Lung microvascular endothelial cell (primary cell): Measurements from ENCODE around the gene SCN4A. TPM values are rescaled to one million over a fixed set of nuclear protein-coding genes. Genes with fewer than 3 reads are reported as not detected.
A peak's percentile ranks its signal among the peaks of the same experiment; 100 is the strongest.

ENCODE experiments used
- DNase-seq, 2 donors: peaks; one replicate each; pipeline versions ENCODE4 v3.0.0 to v3.0.0-alpha.2; 2010; ENCODE audit warnings: low read depth in 2 of 2
- total RNA-seq: library from RNA; depleted of rRNA; stranded (reverse); fragments of >200 nt; gene quantifications from 2 replicates; pipeline ENCODE4 v1.2.1, GENCODE V29; 2014

SCN4A gene
- total RNA-seq, 1 donor from 2014 or later = not detected

- no peak for DNase-seq
These were observed 30.2 kb upstream of the SCN4A start for GRCh38 chr17:64002658-64003525.

GRCh38 chr17:64001763-64002529, 29.2 kb upstream of the SCN4A start:
- DNase-seq = peak in 1 of 2 donors; percentile 83

GRCh38 chr17:64001091-64001579, 28.4 kb upstream of the SCN4A start:
- DNase-seq = no peak

GRCh38 chr17:63999680-64000531, 27.2 kb upstream of the SCN4A start:
- no peak for DNase-seq

DNA sequence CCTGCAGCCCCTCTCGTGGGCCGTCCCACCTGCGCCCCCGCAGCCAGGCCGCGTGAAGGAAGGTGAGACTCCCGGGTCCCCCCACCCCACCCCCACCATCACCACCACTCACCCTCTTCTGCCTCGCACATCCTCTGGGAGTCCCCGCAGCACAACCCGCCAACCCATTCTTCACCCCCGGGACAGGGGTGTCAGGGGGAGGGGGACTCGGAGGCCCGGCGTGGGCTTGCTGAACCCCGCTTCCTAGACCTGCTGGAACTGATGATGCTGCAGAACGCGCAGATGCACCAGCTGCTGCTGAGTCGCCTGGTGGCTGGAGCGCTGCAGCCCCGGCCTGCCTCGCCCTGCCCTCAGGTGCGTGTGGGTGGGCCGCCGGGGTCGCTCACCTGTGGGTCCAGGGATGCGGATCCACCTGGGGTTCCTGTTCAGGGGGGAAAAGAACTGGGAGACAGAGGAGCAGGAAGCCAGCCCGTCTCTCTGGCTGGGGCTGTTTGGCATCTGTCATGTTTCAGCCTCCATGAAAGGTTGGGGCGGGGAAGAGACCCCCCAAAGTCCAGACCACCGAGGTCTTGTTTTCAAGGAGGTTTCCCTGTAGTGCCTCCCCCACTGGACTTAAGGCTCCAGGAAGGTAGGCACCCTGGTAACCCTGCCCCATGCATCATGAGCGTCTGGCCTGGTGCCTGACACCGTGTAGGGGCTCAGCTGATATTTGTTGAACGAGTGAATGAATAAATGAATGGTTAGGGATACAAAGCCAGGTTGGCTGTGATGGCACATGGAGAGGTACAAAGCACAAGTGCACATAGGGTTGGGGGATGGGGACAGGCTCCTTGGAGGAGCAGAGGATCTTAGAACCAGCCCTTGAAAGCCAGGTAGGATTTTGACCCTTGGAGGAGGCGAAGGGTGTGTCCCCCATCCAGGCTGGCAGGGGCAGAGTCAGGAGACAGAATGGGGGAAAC, 26.3 kb upstream of the SCN4A start:
- no peak for DNase-seq

GRCh38 chr17:63998050-63998720, 25.5 kb upstream of the SCN4A start, which contains the start of gene PRR29:
Gene PRR29 (plus strand): TSS chr17:63998351. CDS start chr17:63998365, 14 bp downstream.
- peak; percentile 63 to 70 for DNase-seq

DNA sequence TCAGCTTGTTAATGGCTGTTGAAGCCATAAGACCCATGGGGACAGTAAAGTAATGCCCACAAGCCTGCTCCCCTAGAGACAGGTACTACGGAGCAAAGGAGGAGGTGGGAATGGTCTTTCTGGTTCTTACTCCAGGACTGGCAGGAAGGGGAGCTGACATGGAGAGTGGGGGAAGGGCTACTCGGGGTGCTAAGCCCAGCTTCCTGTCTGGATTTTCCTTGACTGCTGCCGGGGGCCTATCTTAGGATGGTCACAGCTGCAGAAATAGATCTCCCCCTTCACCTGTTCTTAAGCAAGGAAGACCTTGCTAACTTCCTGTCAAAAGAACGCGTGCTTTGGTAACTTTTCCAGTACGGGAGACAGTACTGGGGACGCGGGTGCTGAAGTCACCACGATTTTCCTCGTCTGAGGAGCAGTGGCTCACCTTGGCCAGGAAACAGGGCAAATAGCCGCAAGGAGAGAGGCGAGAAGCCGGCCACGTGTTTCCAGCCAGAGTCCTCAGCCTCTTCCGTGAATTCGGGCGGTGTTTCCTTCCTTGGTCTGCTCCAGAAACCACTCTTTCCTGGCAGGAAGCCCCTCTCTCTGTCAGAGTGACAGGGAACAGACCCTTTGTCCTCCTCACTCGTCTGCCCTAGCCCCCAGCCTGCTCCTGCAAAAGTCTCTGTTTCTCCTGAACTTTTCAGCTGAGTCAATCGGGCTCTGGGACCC, 24.8 kb upstream of the SCN4A start:
- DNase-seq = peak in 1 of 2 donors; percentile 43

DNA sequence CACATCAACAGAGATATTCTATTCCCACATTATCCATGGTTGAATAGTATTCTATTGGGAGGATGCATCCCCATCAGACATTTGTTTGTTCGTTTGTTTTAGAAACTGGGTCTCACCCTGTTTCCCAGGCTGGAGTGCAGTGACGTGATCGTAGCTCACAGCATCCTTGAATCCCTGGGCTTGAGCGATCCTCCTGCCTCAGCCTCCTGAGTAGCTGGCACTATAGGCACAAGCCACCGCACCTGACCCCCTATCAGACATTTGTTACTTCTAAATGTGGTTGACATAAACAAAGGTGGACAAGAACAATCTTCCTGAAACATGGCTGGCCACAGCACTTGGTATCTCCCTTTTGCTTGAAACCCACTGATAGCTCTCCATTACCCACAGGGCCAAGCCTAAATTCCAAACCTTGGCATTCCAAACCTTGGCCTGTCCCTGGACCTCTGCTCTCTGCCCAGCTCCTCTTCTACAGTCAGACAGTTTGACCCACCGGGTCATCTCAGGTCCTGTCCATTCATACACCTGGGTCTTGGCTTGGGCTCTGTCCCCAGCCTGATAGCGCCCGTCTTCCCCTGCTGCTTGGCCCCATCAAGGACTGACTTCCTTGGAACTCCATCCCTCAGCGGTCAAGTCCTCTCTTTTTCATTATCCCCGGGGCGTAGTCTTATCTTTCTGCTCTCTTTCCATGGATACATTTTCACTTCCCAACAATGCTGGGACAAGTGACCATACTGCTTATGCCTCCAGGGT, 23.9 kb upstream of the SCN4A start:
- no peak for DNase-seq

- no peak for DNase-seq
These were observed 22.9 kb upstream of the SCN4A start for GRCh38 chr17:63995626-63996025.

- DNase-seq = no peak
These were observed 20.8 kb upstream of the SCN4A start for GRCh38 chr17:63993368-63993985.

DNA sequence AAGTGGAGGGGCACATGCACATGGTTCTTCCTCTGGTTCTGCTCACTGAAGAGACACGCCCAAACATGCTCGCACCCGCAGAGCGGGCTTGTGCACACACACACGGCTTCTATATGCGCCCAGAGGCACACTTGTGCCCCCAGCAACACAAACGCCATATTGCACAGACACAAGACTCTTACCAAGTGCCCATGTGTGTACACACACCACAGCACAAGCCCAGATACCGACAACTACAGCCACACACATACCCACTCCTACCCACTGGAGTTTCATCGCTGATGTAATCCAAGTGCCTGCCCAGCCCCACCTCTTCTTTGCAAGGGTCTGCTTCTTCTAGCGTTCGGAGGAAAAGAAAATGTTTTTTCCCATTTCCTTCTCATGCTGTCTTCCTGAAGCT, 18.9 kb upstream of the SCN4A start:
- DNase-seq = no peak

DNA sequence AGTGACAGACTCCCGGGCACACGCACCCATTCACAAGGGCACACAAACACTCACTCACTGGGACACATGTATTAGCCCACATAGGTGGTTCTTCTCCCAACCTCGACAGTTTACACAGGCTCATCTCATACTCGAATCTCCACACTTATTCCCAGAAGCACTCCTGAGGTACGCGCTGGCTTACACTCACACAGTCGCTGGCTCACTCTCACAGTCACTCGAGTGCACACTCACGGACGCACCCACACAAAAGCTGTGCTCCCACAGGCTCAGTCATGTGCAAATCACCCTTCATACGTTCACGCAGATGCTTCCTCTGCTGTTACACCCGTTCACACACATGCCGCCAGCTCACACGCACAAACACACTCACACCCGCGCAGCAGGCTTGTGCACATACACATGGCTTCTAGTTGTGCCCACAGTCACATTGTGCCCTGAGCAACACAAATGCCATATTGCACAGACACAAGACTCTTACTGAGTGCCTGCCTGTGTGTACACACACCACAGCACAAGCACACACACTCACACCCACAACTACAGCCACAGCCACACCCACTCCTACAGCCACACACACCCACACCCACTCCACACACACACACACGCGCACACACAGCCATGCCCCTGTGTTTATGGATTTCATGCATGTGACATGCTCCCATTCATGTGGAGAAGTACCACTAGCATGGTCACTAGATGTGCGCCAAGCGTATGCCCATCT, 17.1 kb upstream of the SCN4A start:
- no peak for DNase-seq

DNA sequence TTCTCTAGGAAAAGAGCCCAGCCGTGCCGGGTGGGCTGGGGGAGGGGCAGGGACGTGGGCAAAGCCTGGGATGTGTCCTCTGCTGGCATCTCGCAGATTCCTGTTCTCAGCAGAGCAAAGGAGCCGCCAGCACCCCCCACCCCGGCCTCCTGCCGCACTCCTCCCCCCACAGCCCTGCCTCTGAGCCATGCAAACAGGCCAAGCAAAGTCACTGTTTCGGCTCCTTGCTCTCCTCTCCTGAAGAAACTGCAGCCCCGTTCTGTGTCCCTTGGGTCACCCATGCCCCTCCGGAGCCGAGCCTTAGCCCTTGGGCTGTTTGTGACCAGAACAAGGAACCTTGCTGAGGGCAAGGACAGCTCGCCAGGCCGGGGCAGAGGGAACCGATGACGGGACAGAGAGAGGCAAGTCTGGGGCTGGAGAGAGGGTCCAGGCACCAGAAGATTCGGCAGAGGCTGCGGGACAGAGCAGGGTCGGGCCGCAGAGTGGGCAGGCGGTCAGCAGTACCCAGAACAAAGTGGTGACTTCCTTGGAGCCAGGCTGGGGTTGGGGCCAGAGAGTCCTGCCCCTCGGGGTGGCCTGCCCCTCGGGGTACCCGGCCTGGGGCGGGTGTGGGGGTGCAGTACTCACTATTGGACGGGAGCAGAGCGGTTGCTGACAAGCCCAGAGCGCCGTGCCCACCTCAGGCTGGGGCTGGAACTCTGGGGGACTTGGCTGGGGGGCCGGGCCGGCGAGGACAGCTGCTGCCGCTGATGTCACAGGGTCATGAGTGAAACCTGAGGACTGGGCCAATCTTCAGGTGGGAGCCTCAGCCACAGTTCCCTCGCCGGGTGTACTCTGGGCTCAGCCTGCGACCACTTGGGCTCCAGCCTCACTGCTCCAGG, 16.3 kb upstream of the SCN4A start:
- DNase-seq = no peak

DNA sequence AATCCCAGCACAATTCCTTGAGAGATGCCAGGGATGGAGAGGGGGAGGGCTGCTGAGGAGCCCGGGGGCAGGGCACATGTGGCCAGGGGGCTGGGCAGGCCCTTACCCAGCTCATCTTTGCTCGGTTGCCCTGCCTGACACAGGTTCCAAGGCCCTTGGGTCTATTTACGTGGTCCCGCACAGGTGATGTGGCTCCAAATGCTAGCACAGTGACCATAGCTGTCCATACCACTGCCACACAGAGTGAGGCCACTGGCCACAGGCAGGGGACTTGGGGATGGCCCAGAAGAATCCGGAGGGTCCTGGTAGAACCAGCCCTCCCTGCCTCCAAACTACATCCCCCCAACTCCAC, 15.4 kb upstream of the SCN4A start:
- DNase-seq = no peak

GRCh38 chr17:63987221-63988126, 14.8 kb upstream of the SCN4A start:
- DNase-seq = no peak
